OCI-LY3 (cell line): Measurements from ENCODE around the gene RNF11.

Source experiments
- EZH2phosphoT487 ChIP-seq: fragments of 200-600 bp; shearing (Covaris generic); IDR thresholded peaks from 2 replicates; pipeline ENCODE4 v1.6.1; 2018; ENCODE audit warnings: antibody characterized with exemption, mixed run types, low read depth
- TF ChIP-seq, protein P1 (sequence below): fragments of 200-600, 300-600 bp; sonication (generic); IDR thresholded peaks from 2 replicates; pipeline ENCODE4 v1.5.1; 2014; ENCODE audit warnings: antibody characterized with exemption, low read length, low read depth

DNA sequence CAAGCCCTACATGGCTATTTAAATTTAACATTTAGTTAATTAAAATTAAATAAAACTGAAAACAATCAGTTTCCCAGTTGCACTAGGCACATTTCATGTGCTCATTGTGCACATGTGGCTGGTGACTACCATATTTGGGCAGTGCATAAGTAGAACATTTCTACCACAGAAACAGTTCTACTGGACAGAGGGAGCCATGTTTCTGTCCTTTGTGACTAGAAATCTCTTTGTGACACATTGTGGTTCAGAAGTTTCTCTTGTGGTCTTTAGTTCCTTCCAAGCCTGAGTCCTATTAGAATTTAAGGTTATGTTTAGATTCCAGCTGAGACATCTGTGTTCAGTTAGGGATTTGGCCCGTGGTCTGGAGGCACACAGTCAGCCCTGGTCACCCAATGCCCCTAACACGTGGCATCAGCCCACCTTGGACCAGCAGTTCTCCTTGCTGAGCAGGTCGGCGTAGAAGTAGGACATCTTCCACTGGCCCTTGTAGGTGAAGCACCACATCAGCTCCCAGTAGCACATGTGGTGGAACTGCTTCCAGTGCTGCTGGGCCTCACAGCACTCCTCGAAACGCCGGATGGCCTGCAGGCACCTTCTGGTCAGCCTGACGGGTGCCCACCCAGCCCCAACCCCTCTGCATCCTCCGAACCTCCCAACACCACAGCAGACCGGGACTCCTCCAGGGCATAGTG is 65.2 kb downstream of the RNF11 start:
- TF ChIP-seq, protein P1, sequence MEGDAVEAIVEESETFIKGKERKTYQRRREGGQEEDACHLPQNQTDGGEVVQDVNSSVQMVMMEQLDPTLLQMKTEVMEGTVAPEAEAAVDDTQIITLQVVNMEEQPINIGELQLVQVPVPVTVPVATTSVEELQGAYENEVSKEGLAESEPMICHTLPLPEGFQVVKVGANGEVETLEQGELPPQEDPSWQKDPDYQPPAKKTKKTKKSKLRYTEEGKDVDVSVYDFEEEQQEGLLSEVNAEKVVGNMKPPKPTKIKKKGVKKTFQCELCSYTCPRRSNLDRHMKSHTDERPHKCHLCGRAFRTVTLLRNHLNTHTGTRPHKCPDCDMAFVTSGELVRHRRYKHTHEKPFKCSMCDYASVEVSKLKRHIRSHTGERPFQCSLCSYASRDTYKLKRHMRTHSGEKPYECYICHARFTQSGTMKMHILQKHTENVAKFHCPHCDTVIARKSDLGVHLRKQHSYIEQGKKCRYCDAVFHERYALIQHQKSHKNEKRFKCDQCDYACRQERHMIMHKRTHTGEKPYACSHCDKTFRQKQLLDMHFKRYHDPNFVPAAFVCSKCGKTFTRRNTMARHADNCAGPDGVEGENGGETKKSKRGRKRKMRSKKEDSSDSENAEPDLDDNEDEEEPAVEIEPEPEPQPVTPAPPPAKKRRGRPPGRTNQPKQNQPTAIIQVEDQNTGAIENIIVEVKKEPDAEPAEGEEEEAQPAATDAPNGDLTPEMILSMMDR: no peak
- no peak for TF ChIP-seq EZH2phosphoT487
